WTC11 (cell line): Measurements from ENCODE around the gene TRPM8.

Source experiments
- CTCF ChIP-seq: fragments of 200-600 bp; IDR thresholded peaks from 2 replicates; pipeline ENCODE4 v1.8.0; 2022; ENCODE audit warnings: antibody characterized with exemption
- E2F4 ChIP-seq: sonication (generic); formaldehyde crosslinking; IDR thresholded peaks from 2 replicates; pipeline ENCODE4 v1.8.1; 2022; ENCODE audit warnings: low read depth, mild to moderate bottlenecking, moderate library complexity, missing genetic modification reagents, borderline replicate concordance
- ESRRA ChIP-seq: sonication (generic); formaldehyde crosslinking; IDR thresholded peaks from 2 replicates; pipeline ENCODE4 v1.8.1; 2022; ENCODE audit warnings: mild to moderate bottlenecking, missing genetic modification reagents, borderline replicate concordance
- ETV6 ChIP-seq: sonication (generic); formaldehyde crosslinking; IDR thresholded peaks from 2 replicates; pipeline ENCODE4 v1.8.1; 2022; ENCODE audit warnings: mild to moderate bottlenecking, missing genetic modification reagents
- FOXP1 ChIP-seq: sonication (generic); formaldehyde crosslinking; IDR thresholded peaks from 2 replicates; pipeline ENCODE4 v1.8.0; 2022; ENCODE audit warnings: missing genetic modification reagents, mild to moderate bottlenecking, moderate library complexity, borderline replicate concordance
- IRF2 ChIP-seq: sonication (generic); formaldehyde crosslinking; IDR thresholded peaks from 2 replicates; pipeline ENCODE4 v1.8.0; 2022; ENCODE audit warnings: low read depth, missing genetic modification reagents, borderline replicate concordance
- USF2 ChIP-seq: sonication (generic); formaldehyde crosslinking; IDR thresholded peaks from 2 replicates; pipeline ENCODE4 v1.8.1; 2023; ENCODE audit warnings: mild to moderate bottlenecking, missing genetic modification reagents, moderate library complexity

GRCh38 chr2:233967164-233967563 lies 50.0 kb downstream of the TRPM8 start:
- TF ChIP-seq IRF2 (CRISPR knock-in tag) (no peak), CTCF (no peak), ESRRA (no peak), USF2 (CRISPR knock-in tag) (no peak), E2F4 (CRISPR knock-in tag) (no peak), FOXP1 (CRISPR knock-in tag) (no peak), ETV6 (CRISPR knock-in tag) (no peak)
